CD4-positive, CD25-positive, alpha-beta regulatory T cell (primary cell): ENCODE measurements around the gene EPHB2. TPM values are rescaled to one million over a fixed set of nuclear protein-coding genes. Genes with fewer than 3 reads are reported as not detected.
A peak's percentile ranks its signal among the peaks of the same experiment; 100 is the strongest.

Experiments used
- ATAC-seq, 2 donors: fragments of 150-1000 bp; cut with Tn5 transposase; one replicate each; pipeline ENCODE4 v1.10.0; 2021; ENCODE audit warnings: low read depth in 2 of 2, moderate number of reproducible peaks in 2 of 2, moderate library complexity in 1 of 2
- DNase-seq, 3 donors: peaks; one replicate each; pipeline versions ENCODE4 v3.0.0 to v3.0.0-alpha.2; 2012 to 2022; ENCODE audit warnings: mixed read lengths in 1 of 3
- H3K27ac ChIP-seq: one replicate; pipeline ENCODE4 v1.7.0; 2013; ENCODE audit warnings: mild to moderate bottlenecking, low read length; ENCODE audit not compliant: insufficient read depth, poor library complexity, severe bottlenecking
- H3K27me3 ChIP-seq: one replicate; pipeline ENCODE4 v1.7.0; 2013; ENCODE audit warnings: low read length; ENCODE audit not compliant: control insufficient read depth, insufficient read depth
- H3K36me3 ChIP-seq: one replicate; pipeline ENCODE4 v1.7.0; 2013; ENCODE audit warnings: mild to moderate bottlenecking, low read length, moderate library complexity; ENCODE audit not compliant: control insufficient read depth, insufficient read depth
- H3K4me1 ChIP-seq: 2 replicates; pipeline ENCODE4 v1.7.0; 2013; ENCODE audit warnings: mild to moderate bottlenecking, low read length; ENCODE audit not compliant: insufficient read depth, control insufficient read depth, poor library complexity, severe bottlenecking
- H3K4me3 ChIP-seq: one replicate; pipeline ENCODE4 v1.7.0; 2013; ENCODE audit warnings: low read depth, mild to moderate bottlenecking, low read length, moderate library complexity
- H3K9me3 ChIP-seq, 2 experiments: 1 replicate in 1 of 2; 2 replicates in 1 of 2; pipeline ENCODE4 v1.7.0; 2013; ENCODE audit warnings: low read length in 2 of 2, mild to moderate bottlenecking in 1 of 2, moderate library complexity in 1 of 2; ENCODE audit not compliant: control insufficient read depth in 2 of 2
- H3K27ac Mint-ChIP-seq, 3 donors: one replicate each; pipeline ENCODE4 v1.8.0; 2020 to 2022; ENCODE audit warnings: mild to moderate bottlenecking in 3 of 3, mixed read lengths in 3 of 3, moderate library complexity in 2 of 3
- H3K27me3 Mint-ChIP-seq: one replicate; pipeline ENCODE4 v1.8.0; 2022; ENCODE audit warnings: mild to moderate bottlenecking, mixed read lengths
- H3K36me3 Mint-ChIP-seq: one replicate; pipeline ENCODE4 v1.8.0; 2020; ENCODE audit warnings: mixed read lengths
- H3K4me1 Mint-ChIP-seq, 4 donors: one replicate each; pipeline ENCODE4 v1.8.0; 2020 to 2022; ENCODE audit warnings: mixed read lengths in 4 of 4, mild to moderate bottlenecking in 1 of 4
- H3K4me3 Mint-ChIP-seq, 4 donors: one replicate each; pipeline ENCODE4 v1.8.0; 2020 to 2022; ENCODE audit warnings: mild to moderate bottlenecking in 4 of 4, mixed read lengths in 4 of 4, moderate library complexity in 3 of 4
- H3K9me3 Mint-ChIP-seq, 7 donors: one replicate each; pipeline ENCODE4 v1.8.0; 2020 to 2022; ENCODE audit warnings: mixed read lengths in 7 of 7, mild to moderate bottlenecking in 3 of 7, moderate library complexity in 2 of 7
- polyA plus RNA-seq, 4 donors: library from polyadenylated mRNA; unstranded; fragments of 300-500 nt; fragmentation: Illumina TruSeq; gene quantifications; one replicate each; pipeline ENCODE4 v1.2.3, GENCODE V29; 2021
- total RNA-seq: library from RNA; stranded (reverse); gene quantifications from one replicate; pipeline ENCODE4 v1.2.3, GENCODE V29; 2022

The EPHB2 gene
- total and polyA plus RNA-seq, 5 donors from 2014 or later, result not detected

DNA sequence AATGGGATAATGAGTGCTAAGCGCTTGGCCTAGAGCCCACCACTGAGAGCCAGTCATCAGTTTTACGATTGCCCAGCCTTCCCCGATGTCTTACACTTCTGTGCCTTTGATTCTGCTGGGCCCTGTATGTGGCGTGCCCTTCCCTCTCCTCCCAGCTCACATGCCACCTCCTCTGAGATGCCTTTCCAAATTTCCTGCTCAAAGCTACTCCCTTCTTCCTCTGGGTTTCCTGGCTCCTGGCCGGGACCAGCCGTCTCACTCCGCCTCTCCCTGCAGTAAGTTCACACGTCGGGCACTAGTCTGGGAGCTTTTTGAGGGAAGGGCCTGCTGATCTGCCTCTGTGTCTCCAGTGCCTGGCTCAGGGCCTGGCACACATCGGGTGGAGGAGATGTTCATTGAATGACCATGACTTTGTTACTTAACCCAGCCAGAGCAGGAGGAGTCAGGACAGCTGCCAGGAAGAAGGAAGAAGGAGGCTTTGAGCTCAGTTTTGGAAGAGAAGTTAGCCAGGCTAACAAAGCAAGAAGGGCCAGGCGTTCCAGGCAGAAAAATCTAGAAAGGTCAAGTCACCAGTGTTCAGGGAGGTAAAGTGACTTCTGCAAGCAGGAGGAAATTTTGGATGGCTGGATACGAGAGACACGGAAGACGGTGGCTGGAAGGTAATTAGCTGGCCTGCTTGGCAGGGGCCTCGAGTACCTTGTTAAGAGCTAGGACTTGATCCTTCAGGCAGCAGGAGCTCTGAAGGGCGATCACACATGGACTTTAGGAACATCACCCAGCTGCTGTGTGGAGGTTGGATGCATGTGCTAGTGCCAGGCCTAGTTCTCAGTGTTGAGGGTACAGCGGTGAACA lies 63.6 kb downstream of the EPHB2 start:
- no peak overlapping the region for H3K4me3 ChIP-seq
- DNase-seq (no peak), ATAC-seq (no peak)
- H3K9me3 ChIP-seq, result no peaks in the 10 kb centered on the region
- Mint-ChIP-seq H3K4me1 (no peaks in the 10 kb centered on the region), H3K4me3 (no peak overlapping the region), H3K36me3 (no peaks in the 10 kb centered on the region), H3K27me3 (peaks cover 4% of the 10 kb centered on the region), H3K9me3 (no peaks in the 10 kb centered on the region), H3K27ac (no peak overlapping the region)
- no peaks in the 10 kb centered on the region for H3K36me3 ChIP-seq
- H3K27ac ChIP-seq, result no peak overlapping the region
- H3K27me3 ChIP-seq, result no peaks in the 10 kb centered on the region
- no peaks in the 10 kb centered on the region for H3K4me1 ChIP-seq

DNA sequence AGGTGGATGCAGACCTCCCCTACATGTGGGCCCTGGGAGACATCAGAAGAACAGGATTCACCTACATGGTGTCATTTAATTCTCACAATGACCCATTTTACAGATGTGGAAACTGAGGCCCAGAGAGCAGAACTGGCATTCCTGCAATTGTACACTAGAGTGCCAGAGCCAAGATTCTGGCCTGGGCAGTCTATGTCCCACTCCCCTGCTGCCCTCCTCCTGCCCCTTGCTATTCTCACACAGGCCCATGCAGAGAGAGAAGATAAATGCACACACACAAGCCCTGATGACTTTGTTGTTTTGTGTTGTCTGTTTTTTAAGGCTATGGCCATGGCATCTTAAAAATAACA lies 64.2 kb downstream of the EPHB2 start:
- H3K36me3 ChIP-seq, result no peaks in the 10 kb centered on the region
- H3K27ac Mint-ChIP-seq, result no peak overlapping the region
- no peaks in the 10 kb centered on the region for H3K36me3 Mint-ChIP-seq
- H3K4me3 ChIP-seq, result no peak overlapping the region
- H3K27me3 ChIP-seq, result no peaks in the 10 kb centered on the region
- DNase-seq (no peak), ATAC-seq (no peak)
- no peak overlapping the region for H3K27ac ChIP-seq
- H3K27me3 Mint-ChIP-seq, result peaks cover 7% of the 10 kb centered on the region
- H3K9me3 ChIP-seq, result no peaks in the 10 kb centered on the region
- no peaks in the 10 kb centered on the region for H3K4me1 ChIP-seq
- H3K9me3 Mint-ChIP-seq, result no peaks in the 10 kb centered on the region
- no peak overlapping the region for H3K4me3 Mint-ChIP-seq
- H3K4me1 Mint-ChIP-seq, result no peaks in the 10 kb centered on the region

DNA sequence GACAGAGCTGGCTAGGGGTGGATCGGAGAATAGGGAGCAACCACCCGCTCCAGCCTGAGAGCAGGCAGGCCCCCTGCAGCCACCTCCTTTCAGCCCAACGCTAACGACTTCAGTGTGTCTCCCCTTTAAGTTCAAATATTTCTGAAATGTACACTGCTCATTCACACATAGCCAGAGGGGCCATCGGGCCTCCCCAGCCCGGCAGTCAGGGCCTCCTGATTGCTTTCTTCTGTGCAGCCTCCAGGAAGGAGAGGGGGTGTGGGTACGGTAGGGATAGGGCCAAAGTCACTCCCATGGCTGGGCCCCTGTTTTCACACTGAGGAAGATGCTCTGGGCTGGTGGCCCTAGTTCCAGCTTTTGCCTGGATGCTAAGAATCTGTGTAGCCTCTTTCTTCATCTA lies 64.8 kb downstream of the EPHB2 start:
- Mint-ChIP-seq H3K27me3 (peaks cover 7% of the 10 kb centered on the region), H3K9me3 (no peaks in the 10 kb centered on the region), H3K4me3 (no peak overlapping the region), H3K36me3 (no peaks in the 10 kb centered on the region), H3K27ac (no peak overlapping the region), H3K4me1 (no peaks in the 10 kb centered on the region)
- no peaks in the 10 kb centered on the region for H3K4me1 ChIP-seq
- H3K27me3 ChIP-seq, result no peaks in the 10 kb centered on the region
- DNase-seq (no peak), ATAC-seq (no peak)
- H3K9me3 ChIP-seq, result no peaks in the 10 kb centered on the region
- H3K4me3 ChIP-seq, result no peak overlapping the region
- H3K36me3 ChIP-seq, result no peaks in the 10 kb centered on the region
- no peak overlapping the region for H3K27ac ChIP-seq

DNA sequence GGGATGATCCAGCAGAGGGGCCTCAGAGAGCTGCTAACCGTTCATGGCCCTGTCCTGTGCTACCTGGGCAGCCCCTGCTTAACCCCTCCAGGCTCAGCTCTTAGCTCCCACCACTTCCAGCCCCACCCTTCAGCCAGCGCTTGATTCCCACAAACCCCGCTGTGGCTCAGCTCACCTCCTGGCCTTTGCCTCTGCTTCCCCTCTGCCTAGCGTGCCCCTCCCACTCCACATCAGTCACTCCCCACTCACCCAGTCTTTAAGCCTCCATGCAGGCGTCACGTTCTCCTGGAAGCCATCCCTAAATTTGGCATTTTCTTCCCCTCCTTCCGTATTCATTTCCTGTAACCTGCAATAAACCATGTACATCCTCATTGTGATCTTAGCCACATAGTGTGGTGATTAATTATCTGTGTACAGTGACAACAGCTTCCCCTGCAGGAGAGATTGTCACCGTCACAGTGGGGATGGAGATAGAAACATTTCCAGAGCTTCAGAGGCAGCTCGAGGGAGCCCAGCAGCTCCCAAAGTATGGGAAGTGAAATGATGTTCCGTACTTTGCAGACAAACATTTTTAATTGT lies 65.5 kb downstream of the EPHB2 start:
- Mint-ChIP-seq H3K4me1 (no peaks in the 10 kb centered on the region), H3K9me3 (no peaks in the 10 kb centered on the region), H3K36me3 (no peaks in the 10 kb centered on the region), H3K4me3 (no peak overlapping the region), H3K27ac (no peak overlapping the region), H3K27me3 (peaks cover 7% of the 10 kb centered on the region)
- DNase-seq, result no peak
- H3K9me3 ChIP-seq, result no peaks in the 10 kb centered on the region
- no peak for ATAC-seq
- no peaks in the 10 kb centered on the region for H3K4me1 ChIP-seq
- H3K27me3 ChIP-seq, result no peaks in the 10 kb centered on the region
- no peak overlapping the region for H3K27ac ChIP-seq
- no peak overlapping the region for H3K4me3 ChIP-seq
- no peaks in the 10 kb centered on the region for H3K36me3 ChIP-seq

DNA sequence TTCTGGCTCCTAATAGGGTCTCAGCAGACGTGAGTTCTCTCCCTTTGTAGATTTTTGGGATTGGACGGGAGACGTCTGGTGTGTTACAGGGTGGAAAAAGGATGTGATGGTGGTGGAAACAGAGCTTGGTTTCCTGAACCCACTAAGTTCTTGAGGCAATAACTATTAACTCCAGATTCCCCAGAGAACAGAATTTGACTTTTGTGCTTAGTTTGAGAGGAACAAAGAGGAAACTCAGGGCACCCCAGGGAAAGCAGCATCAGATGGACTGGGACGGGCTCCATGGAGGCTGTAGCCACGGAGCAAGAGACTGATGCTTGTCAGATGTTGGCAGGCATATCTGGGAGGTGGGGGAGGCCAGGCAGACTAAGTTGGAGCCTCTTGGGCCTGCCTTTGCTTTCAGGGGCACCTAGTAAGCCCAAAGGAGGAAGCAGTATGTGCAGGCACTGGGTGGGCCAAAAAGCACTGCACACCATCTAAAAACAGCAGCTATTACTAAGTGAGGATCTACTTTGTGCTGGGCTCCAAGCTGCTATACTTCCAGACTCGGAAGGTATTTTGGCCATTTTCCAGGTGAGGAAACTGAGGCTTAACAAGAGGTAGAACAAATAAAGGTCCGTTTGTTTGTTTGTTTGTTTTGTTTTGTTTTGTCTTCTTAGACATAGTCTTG lies 66.9 kb downstream of the EPHB2 start:
- Mint-ChIP-seq H3K4me1 (no peaks in the 10 kb centered on the region), H3K9me3 (no peaks in the 10 kb centered on the region), H3K27me3 (peaks cover 7% of the 10 kb centered on the region), H3K27ac (peak overlapping the region in 1 of 3 donors; percentile 48), H3K36me3 (no peaks in the 10 kb centered on the region), H3K4me3 (no peak overlapping the region)
- no peaks in the 10 kb centered on the region for H3K4me1 ChIP-seq
- no peaks in the 10 kb centered on the region for H3K27me3 ChIP-seq
- ATAC-seq, result no peak
- H3K4me3 ChIP-seq, result no peak overlapping the region
- H3K9me3 ChIP-seq, result no peaks in the 10 kb centered on the region
- H3K36me3 ChIP-seq, result no peaks in the 10 kb centered on the region
- no peak overlapping the region for H3K27ac ChIP-seq
- no peak for DNase-seq

DNA sequence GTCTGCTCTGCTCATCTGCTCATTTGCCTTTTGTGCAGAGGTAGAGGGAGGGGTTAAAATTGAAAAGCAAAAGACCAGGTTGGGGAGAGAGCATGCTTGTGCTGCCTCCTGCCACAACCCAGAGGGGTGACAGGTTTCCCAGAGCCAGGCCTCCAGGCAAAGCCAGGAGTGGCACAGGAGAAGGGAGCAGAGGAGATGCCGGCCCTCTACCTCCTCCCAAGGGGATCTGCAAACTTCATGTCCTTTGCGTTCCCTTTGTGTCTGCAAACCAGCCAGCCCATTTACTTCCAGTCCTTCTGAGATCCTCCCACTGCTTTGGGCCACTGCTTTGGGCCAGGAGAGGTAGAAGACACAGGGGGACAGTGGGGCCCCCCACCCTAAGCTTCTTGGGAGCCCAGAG lies 67.8 kb downstream of the EPHB2 start:
- Mint-ChIP-seq H3K27ac (no peak overlapping the region), H3K4me3 (no peak overlapping the region), H3K9me3 (no peaks in the 10 kb centered on the region), H3K27me3 (peaks cover 7% of the 10 kb centered on the region), H3K36me3 (no peaks in the 10 kb centered on the region), H3K4me1 (no peaks in the 10 kb centered on the region)
- H3K36me3 ChIP-seq, result no peaks in the 10 kb centered on the region
- H3K4me3 ChIP-seq, result no peak overlapping the region
- H3K4me1 ChIP-seq, result no peaks in the 10 kb centered on the region
- DNase-seq (no peak), ATAC-seq (no peak)
- H3K27ac ChIP-seq, result no peak overlapping the region
- no peaks in the 10 kb centered on the region for H3K9me3 ChIP-seq
- H3K27me3 ChIP-seq, result no peaks in the 10 kb centered on the region

DNA sequence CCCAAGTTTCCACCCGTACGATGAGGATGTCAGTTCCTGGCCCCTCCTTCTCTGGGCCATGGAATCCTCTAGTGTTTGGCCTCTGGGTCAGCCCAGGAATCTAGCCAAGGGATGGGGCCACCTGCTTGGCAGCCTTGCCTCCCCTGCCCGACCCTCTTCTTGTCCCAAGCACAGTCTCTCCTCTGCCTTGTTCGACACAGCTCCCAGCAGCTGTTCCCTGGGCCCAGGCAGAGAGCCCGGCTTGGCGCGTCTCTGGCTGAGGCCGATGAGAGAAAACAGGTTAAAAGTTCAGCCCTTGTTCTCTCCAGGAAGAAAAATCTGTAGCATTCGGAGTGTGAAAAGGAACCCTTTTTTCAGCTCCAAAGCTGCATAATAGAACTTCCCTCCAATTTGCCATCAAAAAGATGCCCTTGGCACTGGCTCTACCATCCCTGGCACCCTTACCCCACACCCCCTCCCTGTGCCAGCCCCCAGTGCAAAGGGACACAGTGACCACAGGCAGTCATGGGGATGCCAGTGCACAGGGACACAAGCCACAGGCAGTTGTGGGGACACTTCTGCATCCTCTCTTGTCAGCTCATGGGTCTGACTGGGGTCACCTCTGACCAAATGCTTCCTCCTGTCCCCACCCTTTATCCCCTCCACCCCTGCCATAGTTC lies 68.4 kb downstream of the EPHB2 start:
- Mint-ChIP-seq H3K36me3 (no peaks in the 10 kb centered on the region), H3K9me3 (no peaks in the 10 kb centered on the region), H3K4me3 (no peak overlapping the region), H3K4me1 (no peaks in the 10 kb centered on the region), H3K27me3 (peaks cover 7% of the 10 kb centered on the region), H3K27ac (no peak overlapping the region)
- no peaks in the 10 kb centered on the region for H3K4me1 ChIP-seq
- no peaks in the 10 kb centered on the region for H3K36me3 ChIP-seq
- H3K27ac ChIP-seq, result no peak overlapping the region
- no peak for DNase-seq
- H3K4me3 ChIP-seq, result no peak overlapping the region
- no peaks in the 10 kb centered on the region for H3K27me3 ChIP-seq
- H3K9me3 ChIP-seq, result no peaks in the 10 kb centered on the region
- no peak for ATAC-seq
